Liver (tissue), 9 donors: Measurements from ENCODE around the gene KRIT1. TPM values are rescaled to one million over a fixed set of nuclear protein-coding genes. Genes with fewer than 3 reads are reported as not detected.

ENCODE experiments used
- DNase-seq: peaks from one replicate; pipeline ENCODE4 v3.0.0-alpha.2; 2017; ENCODE audit warnings: low spot score
- H3K27ac ChIP-seq, 2 donors: one replicate each; pipeline ENCODE4 v1.7.0; 2013; ENCODE audit warnings: inconsistent platforms in 2 of 2, low read length in 2 of 2, control low read depth in 1 of 2, low read depth in 1 of 2, mild to moderate bottlenecking in 1 of 2
- H3K27me3 ChIP-seq, 4 donors: one replicate each; pipeline versions ENCODE4 v1.6.1 to v1.7.0; 2013; ENCODE audit warnings: low read length in 3 of 4, inconsistent platforms in 1 of 4, mild to moderate bottlenecking in 1 of 4, moderate library complexity in 1 of 4; ENCODE audit not compliant: control insufficient read depth in 4 of 4, insufficient read depth in 4 of 4
- H3K36me3 ChIP-seq, 4 donors: one replicate each; pipeline versions ENCODE4 v1.6.1 to v1.7.0; 2013; ENCODE audit warnings: low read length in 3 of 4, mild to moderate bottlenecking in 3 of 4, low read depth in 1 of 4, moderate library complexity in 1 of 4; ENCODE audit not compliant: control insufficient read depth in 4 of 4, insufficient read depth in 3 of 4
- H3K4me1 ChIP-seq, 4 donors: one replicate each; pipeline versions ENCODE4 v1.6.1 to v1.7.0; 2013; ENCODE audit warnings: low read length in 3 of 4, mild to moderate bottlenecking in 3 of 4, moderate library complexity in 1 of 4; ENCODE audit not compliant: control insufficient read depth in 4 of 4, insufficient read depth in 4 of 4
- H3K4me3 ChIP-seq, 3 donors: one replicate each; pipeline versions ENCODE4 v1.6.1 to v1.7.0; 2013; ENCODE audit warnings: low read length in 3 of 3, control low read depth in 1 of 3, low read depth in 1 of 3, mild to moderate bottlenecking in 1 of 3
- H3K9ac ChIP-seq, 2 donors: one replicate each; pipeline ENCODE4 v1.7.0; 2013; ENCODE audit warnings: low read length in 2 of 2, mild to moderate bottlenecking in 2 of 2, moderate library complexity in 2 of 2, control low read depth in 1 of 2, low read depth in 1 of 2
- H3K9me3 ChIP-seq, 4 donors: one replicate each; pipeline versions ENCODE4 v1.6.1 to v1.7.0; 2013; ENCODE audit warnings: low read length in 3 of 4; ENCODE audit not compliant: control insufficient read depth in 4 of 4
- EGR1 ChIP-seq, 2 donors: IDR thresholded peaks; 2 replicates each; pipeline ENCODE4 v1.6.1; 2016 to 2018; ENCODE audit warnings: antibody characterized with exemption in 2 of 2, low read depth in 2 of 2
- FOXA1 ChIP-seq: IDR thresholded peaks from 2 replicates; pipeline ENCODE4 v1.6.1; 2016; ENCODE audit warnings: antibody characterized with exemption
- FOXA2 ChIP-seq: IDR thresholded peaks from 2 replicates; pipeline ENCODE4 v1.6.1; 2016; ENCODE audit warnings: antibody characterized with exemption
- GABPA ChIP-seq, 2 donors: IDR thresholded peaks in 1 of 2; conservative IDR thresholded peaks in 1 of 2; 2 replicates each; pipeline ENCODE4 v1.6.1; 2016; ENCODE audit warnings: antibody characterized with exemption in 2 of 2, mild to moderate bottlenecking in 1 of 2, moderate library complexity in 1 of 2
- HNF4A ChIP-seq, 2 donors: conservative IDR thresholded peaks; 2 replicates each; pipeline ENCODE4 v1.6.1; 2016; ENCODE audit warnings: antibody characterized with exemption in 2 of 2, mild to moderate bottlenecking in 2 of 2
- HNF4G ChIP-seq: IDR thresholded peaks from 2 replicates; pipeline ENCODE4 v1.6.1; 2016; ENCODE audit warnings: antibody characterized with exemption
- JUND ChIP-seq, 2 donors: IDR thresholded peaks; 2 replicates each; pipeline ENCODE4 v1.6.1; 2016; ENCODE audit warnings: antibody characterized with exemption in 2 of 2
- NR2F2 ChIP-seq: IDR thresholded peaks from 2 replicates; pipeline ENCODE4 v1.6.1; 2016; ENCODE audit warnings: antibody characterized with exemption
- RAD21 ChIP-seq, 2 donors: IDR thresholded peaks; 2 replicates each; pipeline ENCODE4 v1.6.1; 2016; ENCODE audit warnings: antibody characterized with exemption in 2 of 2, mild to moderate bottlenecking in 2 of 2
- RXRA ChIP-seq, 2 donors: IDR thresholded peaks; 2 replicates each; pipeline ENCODE4 v1.6.1; 2017 to 2018; ENCODE audit warnings: antibody characterized with exemption in 2 of 2, mild to moderate bottlenecking in 1 of 2
- SP1 ChIP-seq: IDR thresholded peaks from 2 replicates; pipeline ENCODE4 v1.6.1; 2018; ENCODE audit warnings: antibody characterized with exemption, mild to moderate bottlenecking
- TAF1 ChIP-seq: conservative IDR thresholded peaks from 2 replicates; pipeline ENCODE4 v1.6.1; 2016; ENCODE audit warnings: antibody characterized with exemption, mild to moderate bottlenecking
- YY1 ChIP-seq: IDR thresholded peaks from 2 replicates; pipeline ENCODE4 v1.6.1; 2016; ENCODE audit warnings: antibody characterized with exemption, mild to moderate bottlenecking
- WGBS: extraction: QIAGEN DNeasy Blood & Tissue Kit; methylation state at CpG from one replicate; pipeline ENCODE4 v1.1.7; 2013; 5-methylcytosine and 5-hydroxymethylcytosine counted together
- polyA plus RNA-seq, 2 donors: library from polyadenylated mRNA; stranded (reverse) in 1 of 2; unstranded in 1 of 2; fragments of 200-250 nt in 1 of 2; fragments of >200 nt in 1 of 2; fragmentation: Nextera tagmentation in 1 of 2; extraction: Ambion mirVana in 1 of 2; gene quantifications; one replicate each; pipeline versions ENCODE4 v1.2.1 to v1.2.3, GENCODE V29; 2013 to 2015
- total RNA-seq, 2 donors: library from RNA; depleted of rRNA; stranded (reverse); fragments of >200 nt; gene quantifications; one replicate each; pipeline ENCODE4 v1.2.3, GENCODE V29; 2014
- TF ChIP-seq, protein P1 (sequence below): IDR thresholded peaks from 2 replicates; pipeline ENCODE4 v1.6.1; 2016; ENCODE audit warnings: antibody characterized with exemption, mild to moderate bottlenecking
- TF ChIP-seq, protein P2 (sequence below): IDR thresholded peaks from 2 replicates; pipeline ENCODE4 v1.6.1; 2016; ENCODE audit warnings: antibody characterized with exemption
- TF ChIP-seq, protein P3 (sequence below): IDR thresholded peaks from 2 replicates; pipeline ENCODE4 v1.6.1; 2016; ENCODE audit warnings: antibody characterized with exemption
- donor health status: healthy.
- donor health status: healthy.
- donor health status: healthy.
- donor health status: healthy.
- donor health status: healthy.

Gene KRIT1
- total and polyA plus RNA-seq, 4 donors = 8.0 to 48.4 (median 23.9) TPM

DNA sequence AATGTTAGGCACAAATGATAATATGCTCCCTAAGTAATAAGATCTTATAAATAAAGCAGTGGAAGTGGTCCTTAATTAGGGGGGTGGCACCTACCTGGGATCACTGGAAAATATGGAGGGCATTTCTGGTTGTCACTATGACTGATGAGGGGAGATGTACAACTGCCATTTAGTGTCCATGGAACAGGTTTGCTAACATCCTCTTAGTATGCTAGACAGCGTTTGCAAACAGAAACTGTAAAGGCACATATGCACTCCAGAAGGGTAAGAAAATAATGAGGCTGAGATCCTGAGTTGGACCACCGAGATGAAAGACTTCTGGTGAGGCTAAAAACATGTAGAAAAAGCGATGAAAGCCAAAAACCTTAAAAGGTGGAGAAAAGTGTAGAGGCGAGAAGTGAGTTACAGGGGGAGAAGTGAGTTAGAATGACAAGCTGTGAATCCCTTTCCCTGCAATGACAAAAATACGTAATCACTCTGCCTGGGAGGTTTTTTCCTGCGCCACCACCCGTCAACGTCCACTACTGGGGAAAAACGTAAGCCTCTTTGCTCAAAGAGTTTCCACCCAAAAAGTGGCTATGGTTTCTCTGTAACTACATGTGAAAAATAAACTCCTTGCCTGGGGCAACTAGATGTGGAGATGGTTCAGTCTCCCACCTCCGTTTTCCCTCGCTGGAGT, 767 bp downstream of the KRIT1 start:
- DNase-seq = no peak
- H3K4me1 ChIP-seq = peaks cover 0 to 29% (median 28%) of the 10 kb centered on the region in 4 donors
- H3K9me3 ChIP-seq = no peaks in the 10 kb centered on the region
- peaks cover 0 to 12% (median 7%) of the 10 kb centered on the region in 4 donors for H3K36me3 ChIP-seq
- under 1% methylated on average over 11 of the region's 11 CpGs for WGBS
- no peak for TF ChIP-seq TAF1
- TF ChIP-seq, protein P1, sequence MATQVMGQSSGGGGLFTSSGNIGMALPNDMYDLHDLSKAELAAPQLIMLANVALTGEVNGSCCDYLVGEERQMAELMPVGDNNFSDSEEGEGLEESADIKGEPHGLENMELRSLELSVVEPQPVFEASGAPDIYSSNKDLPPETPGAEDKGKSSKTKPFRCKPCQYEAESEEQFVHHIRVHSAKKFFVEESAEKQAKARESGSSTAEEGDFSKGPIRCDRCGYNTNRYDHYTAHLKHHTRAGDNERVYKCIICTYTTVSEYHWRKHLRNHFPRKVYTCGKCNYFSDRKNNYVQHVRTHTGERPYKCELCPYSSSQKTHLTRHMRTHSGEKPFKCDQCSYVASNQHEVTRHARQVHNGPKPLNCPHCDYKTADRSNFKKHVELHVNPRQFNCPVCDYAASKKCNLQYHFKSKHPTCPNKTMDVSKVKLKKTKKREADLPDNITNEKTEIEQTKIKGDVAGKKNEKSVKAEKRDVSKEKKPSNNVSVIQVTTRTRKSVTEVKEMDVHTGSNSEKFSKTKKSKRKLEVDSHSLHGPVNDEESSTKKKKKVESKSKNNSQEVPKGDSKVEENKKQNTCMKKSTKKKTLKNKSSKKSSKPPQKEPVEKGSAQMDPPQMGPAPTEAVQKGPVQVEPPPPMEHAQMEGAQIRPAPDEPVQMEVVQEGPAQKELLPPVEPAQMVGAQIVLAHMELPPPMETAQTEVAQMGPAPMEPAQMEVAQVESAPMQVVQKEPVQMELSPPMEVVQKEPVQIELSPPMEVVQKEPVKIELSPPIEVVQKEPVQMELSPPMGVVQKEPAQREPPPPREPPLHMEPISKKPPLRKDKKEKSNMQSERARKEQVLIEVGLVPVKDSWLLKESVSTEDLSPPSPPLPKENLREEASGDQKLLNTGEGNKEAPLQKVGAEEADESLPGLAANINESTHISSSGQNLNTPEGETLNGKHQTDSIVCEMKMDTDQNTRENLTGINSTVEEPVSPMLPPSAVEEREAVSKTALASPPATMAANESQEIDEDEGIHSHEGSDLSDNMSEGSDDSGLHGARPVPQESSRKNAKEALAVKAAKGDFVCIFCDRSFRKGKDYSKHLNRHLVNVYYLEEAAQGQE = no peak
- TF ChIP-seq SP1 = no peak
- TF ChIP-seq RAD21 (IDR thresholded peaks at IDR 0.05) = no peak
- TF ChIP-seq YY1 = no peak
- TF ChIP-seq, protein P2, sequence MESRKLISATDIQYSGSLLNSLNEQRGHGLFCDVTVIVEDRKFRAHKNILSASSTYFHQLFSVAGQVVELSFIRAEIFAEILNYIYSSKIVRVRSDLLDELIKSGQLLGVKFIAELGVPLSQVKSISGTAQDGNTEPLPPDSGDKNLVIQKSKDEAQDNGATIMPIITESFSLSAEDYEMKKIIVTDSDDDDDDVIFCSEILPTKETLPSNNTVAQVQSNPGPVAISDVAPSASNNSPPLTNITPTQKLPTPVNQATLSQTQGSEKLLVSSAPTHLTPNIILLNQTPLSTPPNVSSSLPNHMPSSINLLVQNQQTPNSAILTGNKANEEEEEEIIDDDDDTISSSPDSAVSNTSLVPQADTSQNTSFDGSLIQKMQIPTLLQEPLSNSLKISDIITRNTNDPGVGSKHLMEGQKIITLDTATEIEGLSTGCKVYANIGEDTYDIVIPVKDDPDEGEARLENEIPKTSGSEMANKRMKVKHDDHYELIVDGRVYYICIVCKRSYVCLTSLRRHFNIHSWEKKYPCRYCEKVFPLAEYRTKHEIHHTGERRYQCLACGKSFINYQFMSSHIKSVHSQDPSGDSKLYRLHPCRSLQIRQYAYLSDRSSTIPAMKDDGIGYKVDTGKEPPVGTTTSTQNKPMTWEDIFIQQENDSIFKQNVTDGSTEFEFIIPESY = no peak
- TF ChIP-seq RXRA (IDR thresholded peaks at IDR 0.05) = no peak
- no peak for TF ChIP-seq JUND (IDR thresholded peaks at IDR 0.05)
- no peak for TF ChIP-seq EGR1 (IDR thresholded peaks at IDR 0.05; ENCODE audit: low read depth in 2 of 2)
- TF ChIP-seq HNF4G = no peak
- TF ChIP-seq FOXA1 = no peak
- H3K27ac ChIP-seq = peak overlapping the region; percentile 82 to 92
- no peaks in the 10 kb centered on the region for H3K27me3 ChIP-seq
- H3K4me3 ChIP-seq = peak overlapping the region; percentile 87 to 99 (median 95)
- peak overlapping the region; percentile 77 to 85 for H3K9ac ChIP-seq

DNA sequence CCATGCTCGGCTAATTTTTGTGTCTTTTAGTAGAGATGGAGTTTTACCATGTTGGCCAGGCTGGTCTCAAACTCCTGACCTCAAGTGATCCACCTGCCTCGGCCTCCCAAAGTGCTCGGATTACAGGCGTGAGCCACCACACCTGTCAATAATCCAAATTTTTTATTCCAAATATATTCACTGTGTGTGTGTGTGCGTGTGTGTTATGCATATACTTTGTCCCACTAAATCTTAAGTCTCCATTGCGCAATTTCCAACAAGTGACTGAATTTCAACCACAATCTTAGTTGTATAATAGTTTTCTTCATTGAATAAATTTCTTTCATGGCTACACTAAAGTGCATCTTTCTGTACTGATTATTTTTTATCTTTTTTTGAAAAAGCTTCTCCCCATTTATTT, 2.7 kb downstream of the KRIT1 start:
- no peak for DNase-seq
- TF ChIP-seq SP1 = no peak
- TF ChIP-seq YY1 = no peak
- no peak for TF ChIP-seq RAD21 (IDR thresholded peaks at IDR 0.05)
- TF ChIP-seq FOXA1 = no peak
- TF ChIP-seq, protein P1 = no peak
- no peak for TF ChIP-seq EGR1 (IDR thresholded peaks at IDR 0.05; ENCODE audit: low read depth in 2 of 2)
- TF ChIP-seq, protein P3, sequence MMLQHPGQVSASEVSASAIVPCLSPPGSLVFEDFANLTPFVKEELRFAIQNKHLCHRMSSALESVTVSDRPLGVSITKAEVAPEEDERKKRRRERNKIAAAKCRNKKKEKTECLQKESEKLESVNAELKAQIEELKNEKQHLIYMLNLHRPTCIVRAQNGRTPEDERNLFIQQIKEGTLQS = no peak
- no peak for TF ChIP-seq HNF4G
- no peak for TF ChIP-seq FOXA2
- no peak for TF ChIP-seq GABPA (IDR thresholded peaks at IDR 0.05 in 1 of 2, conservative IDR thresholded peaks at IDR 0.05 in 1 of 2)
- TF ChIP-seq HNF4A (conservative IDR thresholded peaks at IDR 0.05) = no peak
- no peak for TF ChIP-seq JUND (IDR thresholded peaks at IDR 0.05)
- no peak for TF ChIP-seq NR2F2
- Histone ChIP-seq H3K9ac (no peak overlapping the region), H3K4me1 (peaks cover 0 to 27% (median 27%) of the 10 kb centered on the region in 4 donors), H3K36me3 (peaks cover 0 to 21% (median 20%) of the 10 kb centered on the region in 4 donors), H3K4me3 (no peak overlapping the region), H3K27ac (no peak overlapping the region), H3K9me3 (no peaks in the 10 kb centered on the region), H3K27me3 (no peaks in the 10 kb centered on the region)
- WGBS = 95% methylated on average over 6 of the region's 6 CpGs
